HG02852 (cell line): ENCODE measurements around the gene C4A.
"Not testable (repeated sequence)": the region's sequence is repeated elsewhere in the genome, so short reads cannot be mapped to it uniquely, and the experiment has no call there.

Experiments used
- ATAC-seq: cut with Tn5 transposase; IDR thresholded peaks from one replicate; pipeline ENCODE4 v1.9.1; 2021; ENCODE audit warnings: mild to moderate bottlenecking, moderate library complexity; ENCODE audit not compliant: unreplicated experiment

C4A gene

GRCh38 chr6:31958741-31959739, 22.8 kb upstream of the C4A start, which contains the start of the genes NELFE and SKIC2:
TSS of gene NELFE (minus strand) at chr6:31958971. CDS start at chr6:31958446, 525 bp downstream.
TSS of gene SKIC2 (plus strand) at chr6:31959175. CDS start at chr6:31959193, 18 bp downstream.
- peak; percentile 95 for ATAC-seq

- no peak for ATAC-seq
Measured at GRCh38 chr6:31961616-31962015, 20.2 kb upstream of the C4A start.

GRCh38 chr6:31963921-31964320, 17.9 kb upstream of the C4A start:
- no peak for ATAC-seq

GRCh38 chr6:31965700-31966099, 16.2 kb upstream of the C4A start:
- ATAC-seq = no peak

- no peak for ATAC-seq
Measured at GRCh38 chr6:31966506-31966905, 15.4 kb upstream of the C4A start.

- ATAC-seq = no peak
Measured at GRCh38 chr6:31966997-31967925, 14.6 kb upstream of the C4A start.

GRCh38 chr6:31967926-31968320, 13.9 kb upstream of the C4A start:
- no peak for ATAC-seq

GRCh38 chr6:31968326-31968725, 13.5 kb upstream of the C4A start:
- ATAC-seq = no peak

- no peak for ATAC-seq
Measured at GRCh38 chr6:31968791-31969711, 12.8 kb upstream of the C4A start.

GRCh38 chr6:31969712-31970603, 11.9 kb upstream of the C4A start:
- no peak for ATAC-seq

GRCh38 chr6:31970604-31971271, 11.1 kb upstream of the C4A start:
- ATAC-seq = no peak

- ATAC-seq = no peak
Measured at GRCh38 chr6:31971279-31971992, 10.4 kb upstream of the C4A start.

- peak; percentile 90 for ATAC-seq
Measured at GRCh38 chr6:31971993-31972708, 9.7 kb upstream of the C4A start, which contains the start of gene DXO. TSS of gene DXO (minus strand) at chr6:31972138. CDS start at chr6:31971675, 463 bp downstream.

GRCh38 chr6:31972709-31973350, 9.0 kb upstream of the C4A start:
- no peak for ATAC-seq

GRCh38 chr6:31976065-31976464, 5.8 kb upstream of the C4A start:
- not testable (repeated sequence) for ATAC-seq

- ATAC-seq = no peak
Measured at GRCh38 chr6:31977816-31978431, 3.9 kb upstream of the C4A start.
